Loucy (cell line): ENCODE data around the gene OSBP.

Experiments
- EZH2phosphoT487 ChIP-seq: fragments of 200-600 bp; IDR thresholded peaks from 2 replicates; pipeline ENCODE4 v1.6.1; 2018; ENCODE audit warnings: antibody characterized with exemption, mild to moderate bottlenecking, moderate library complexity, borderline replicate concordance
- TF ChIP-seq, protein P1 (sequence below): fragments of 200-600 bp; sonication (generic); conservative IDR thresholded peaks from 2 replicates; pipeline ENCODE4 v1.5.1; 2014; ENCODE audit warnings: mild to moderate bottlenecking, antibody characterized with exemption, low read length

- TF ChIP-seq, protein P1, sequence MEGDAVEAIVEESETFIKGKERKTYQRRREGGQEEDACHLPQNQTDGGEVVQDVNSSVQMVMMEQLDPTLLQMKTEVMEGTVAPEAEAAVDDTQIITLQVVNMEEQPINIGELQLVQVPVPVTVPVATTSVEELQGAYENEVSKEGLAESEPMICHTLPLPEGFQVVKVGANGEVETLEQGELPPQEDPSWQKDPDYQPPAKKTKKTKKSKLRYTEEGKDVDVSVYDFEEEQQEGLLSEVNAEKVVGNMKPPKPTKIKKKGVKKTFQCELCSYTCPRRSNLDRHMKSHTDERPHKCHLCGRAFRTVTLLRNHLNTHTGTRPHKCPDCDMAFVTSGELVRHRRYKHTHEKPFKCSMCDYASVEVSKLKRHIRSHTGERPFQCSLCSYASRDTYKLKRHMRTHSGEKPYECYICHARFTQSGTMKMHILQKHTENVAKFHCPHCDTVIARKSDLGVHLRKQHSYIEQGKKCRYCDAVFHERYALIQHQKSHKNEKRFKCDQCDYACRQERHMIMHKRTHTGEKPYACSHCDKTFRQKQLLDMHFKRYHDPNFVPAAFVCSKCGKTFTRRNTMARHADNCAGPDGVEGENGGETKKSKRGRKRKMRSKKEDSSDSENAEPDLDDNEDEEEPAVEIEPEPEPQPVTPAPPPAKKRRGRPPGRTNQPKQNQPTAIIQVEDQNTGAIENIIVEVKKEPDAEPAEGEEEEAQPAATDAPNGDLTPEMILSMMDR = no peak
- no peak for TF ChIP-seq EZH2phosphoT487
These were observed 63.7 kb downstream of the OSBP start for GRCh38 chr11:59551659-59552521.
